ENCODE data around the gene LCP1.

LCP1 gene

GRCh38 chr13:46101484-46102254 is 80.3 kb downstream of the LCP1 start:
- Histone ChIP-seq H3K36me3 (ENCODE audit: control insufficient read depth, insufficient read depth, low read length) (no peaks in the 10 kb centered on the region), H3K4me3 (replicated peaks; ENCODE audit: low read depth, low read length) (no peak overlapping the region), H3K27me3 (replicated peaks; ENCODE audit: control insufficient read depth, insufficient read depth, low read length) (no peaks in the 10 kb centered on the region)
- TF ChIP-seq, protein P1, sequence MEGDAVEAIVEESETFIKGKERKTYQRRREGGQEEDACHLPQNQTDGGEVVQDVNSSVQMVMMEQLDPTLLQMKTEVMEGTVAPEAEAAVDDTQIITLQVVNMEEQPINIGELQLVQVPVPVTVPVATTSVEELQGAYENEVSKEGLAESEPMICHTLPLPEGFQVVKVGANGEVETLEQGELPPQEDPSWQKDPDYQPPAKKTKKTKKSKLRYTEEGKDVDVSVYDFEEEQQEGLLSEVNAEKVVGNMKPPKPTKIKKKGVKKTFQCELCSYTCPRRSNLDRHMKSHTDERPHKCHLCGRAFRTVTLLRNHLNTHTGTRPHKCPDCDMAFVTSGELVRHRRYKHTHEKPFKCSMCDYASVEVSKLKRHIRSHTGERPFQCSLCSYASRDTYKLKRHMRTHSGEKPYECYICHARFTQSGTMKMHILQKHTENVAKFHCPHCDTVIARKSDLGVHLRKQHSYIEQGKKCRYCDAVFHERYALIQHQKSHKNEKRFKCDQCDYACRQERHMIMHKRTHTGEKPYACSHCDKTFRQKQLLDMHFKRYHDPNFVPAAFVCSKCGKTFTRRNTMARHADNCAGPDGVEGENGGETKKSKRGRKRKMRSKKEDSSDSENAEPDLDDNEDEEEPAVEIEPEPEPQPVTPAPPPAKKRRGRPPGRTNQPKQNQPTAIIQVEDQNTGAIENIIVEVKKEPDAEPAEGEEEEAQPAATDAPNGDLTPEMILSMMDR (IDR thresholded peaks at IDR 0.05; ENCODE audit: insufficient read depth, low read length, poor library complexity, severe bottlenecking) = no peak
- DNase-seq (ENCODE audit: extremely low read depth, insufficient read length) = no peak

- TF ChIP-seq, protein P1 (IDR thresholded peaks at IDR 0.05; ENCODE audit: insufficient read depth, low read length, poor library complexity, severe bottlenecking) = no peak
- H3K36me3 ChIP-seq (ENCODE audit: control insufficient read depth, insufficient read depth, low read length) = no peaks in the 10 kb centered on the region
- DNase-seq (ENCODE audit: extremely low read depth, insufficient read length) = no peak
- H3K27me3 ChIP-seq (replicated peaks; ENCODE audit: control insufficient read depth, insufficient read depth, low read length) = no peaks in the 10 kb centered on the region
- no peak overlapping the region for H3K4me3 ChIP-seq (replicated peaks; ENCODE audit: low read depth, low read length)
These were observed 81.0 kb downstream of the LCP1 start for GRCh38 chr13:46101002-46101401.

DNA sequence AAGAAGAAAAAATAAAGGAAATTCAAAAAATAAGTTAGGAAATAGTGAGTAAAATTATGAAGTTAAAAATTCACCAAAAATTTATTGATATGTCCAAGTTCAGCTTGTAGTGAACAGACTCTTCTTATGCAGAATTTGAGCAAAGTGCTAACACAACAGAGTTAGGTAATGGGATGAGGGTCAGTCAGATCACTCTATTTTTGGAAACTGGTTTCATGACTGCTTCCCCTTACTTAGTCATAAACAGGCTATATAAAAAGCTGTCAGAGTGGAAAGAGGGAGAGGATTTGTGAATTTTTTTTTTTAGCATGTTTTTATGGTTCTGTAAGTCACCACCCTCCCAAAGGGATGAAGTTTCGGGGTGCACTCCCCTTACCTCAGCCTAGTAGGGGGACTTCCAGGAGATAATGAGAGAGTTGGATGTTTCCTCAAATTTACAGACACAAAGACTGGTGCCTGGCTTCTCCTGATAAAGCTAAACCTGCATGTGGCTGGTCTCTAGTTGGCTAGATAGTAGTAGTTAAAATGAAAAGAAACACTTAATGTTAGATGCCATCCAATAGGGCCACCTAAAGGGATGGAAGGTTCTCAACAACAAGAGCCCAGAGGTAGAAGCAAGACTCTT is 81.7 kb downstream of the LCP1 start:
- Histone ChIP-seq H3K36me3 (ENCODE audit: control insufficient read depth, insufficient read depth, low read length) (no peaks in the 10 kb centered on the region), H3K4me3 (replicated peaks; ENCODE audit: low read depth, low read length) (no peak overlapping the region), H3K27me3 (replicated peaks; ENCODE audit: control insufficient read depth, insufficient read depth, low read length) (no peaks in the 10 kb centered on the region)
- TF ChIP-seq, protein P1 (IDR thresholded peaks at IDR 0.05; ENCODE audit: insufficient read depth, low read length, poor library complexity, severe bottlenecking) = no peak
- DNase-seq (ENCODE audit: extremely low read depth, insufficient read length) = peak; percentile 49

DNA sequence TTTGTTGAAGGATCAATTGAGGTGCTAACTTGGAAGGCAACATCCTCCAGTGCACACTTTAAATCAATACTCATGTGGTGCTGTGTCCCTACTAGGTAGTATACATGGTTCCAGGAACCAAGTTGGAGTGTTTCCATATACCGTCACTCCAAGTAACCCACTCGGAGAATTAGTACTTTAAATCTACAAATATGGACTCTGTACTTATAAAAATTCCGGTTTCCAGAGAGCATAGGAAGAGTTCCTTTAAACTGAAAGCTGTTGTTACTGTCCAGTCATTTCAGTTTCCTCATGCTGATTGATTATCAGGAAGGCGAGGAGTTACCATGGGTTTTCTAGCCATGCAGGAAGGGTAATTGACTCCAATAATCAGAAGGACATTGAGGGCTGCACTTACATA is 84.3 kb downstream of the LCP1 start:
- no peaks in the 10 kb centered on the region for H3K36me3 ChIP-seq (ENCODE audit: control insufficient read depth, insufficient read depth, low read length)
- no peaks in the 10 kb centered on the region for H3K27me3 ChIP-seq (replicated peaks; ENCODE audit: control insufficient read depth, insufficient read depth, low read length)
- DNase-seq (ENCODE audit: extremely low read depth, insufficient read length) = no peak
- no peak overlapping the region for H3K4me3 ChIP-seq (replicated peaks; ENCODE audit: low read depth, low read length)
- TF ChIP-seq, protein P1 (IDR thresholded peaks at IDR 0.05; ENCODE audit: insufficient read depth, low read length, poor library complexity, severe bottlenecking) = no peak

DNA sequence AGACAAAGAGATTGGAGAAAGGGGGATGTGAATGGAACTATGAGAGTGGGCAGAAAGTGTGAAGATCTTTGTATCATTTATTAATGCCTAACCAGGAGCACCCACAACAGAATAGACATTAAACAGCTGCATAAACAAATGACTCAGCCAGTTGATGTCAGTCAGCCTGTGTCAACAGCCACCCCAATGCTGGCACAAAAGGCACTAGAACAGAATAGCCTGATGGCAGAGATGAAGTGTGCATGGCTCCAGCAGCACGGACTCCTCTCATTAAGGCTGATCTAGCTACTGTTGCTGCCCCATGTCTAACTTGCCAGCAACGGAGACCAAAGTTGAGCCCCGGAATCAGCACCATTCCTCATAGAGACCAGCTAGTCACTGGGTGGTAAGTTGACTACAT is 85.0 kb downstream of the LCP1 start:
- no peak for DNase-seq (ENCODE audit: extremely low read depth, insufficient read length)
- H3K4me3 ChIP-seq (replicated peaks; ENCODE audit: low read depth, low read length) = no peak overlapping the region
- H3K27me3 ChIP-seq (replicated peaks; ENCODE audit: control insufficient read depth, insufficient read depth, low read length) = no peaks in the 10 kb centered on the region
- H3K36me3 ChIP-seq (ENCODE audit: control insufficient read depth, insufficient read depth, low read length) = no peaks in the 10 kb centered on the region
- TF ChIP-seq, protein P1 (IDR thresholded peaks at IDR 0.05; ENCODE audit: insufficient read depth, low read length, poor library complexity, severe bottlenecking) = no peak

All from GM06990 (cell line).